Gastrocnemius medialis (tissue), 4 donors: ENCODE data around the gene RNF31. TPM values are rescaled to one million over a fixed set of nuclear protein-coding genes. Genes with fewer than 3 reads are reported as not detected.

ENCODE experiments used
- ATAC-seq, 2 donors: fragments of 150-250 bp; one replicate each; pipeline ENCODE4 v1.9.1; 2016
- DNase-seq, 2 donors: peaks; one replicate each; pipeline ENCODE4 v3.0.0-alpha.2; 2019
- H3K27ac ChIP-seq, 4 donors: fragments of 200-600 bp; sonication (generic); 1 replicate in 1 of 4; 2 replicates in 3 of 4; pipeline ENCODE4 v1.5.1; 2016 to 2018; ENCODE audit warnings: mild to moderate bottlenecking in 2 of 4, moderate library complexity in 1 of 4
- H3K27me3 ChIP-seq, 3 donors: fragments of 200-600 bp; sonication (generic) in 2 of 3; 1 replicate in 1 of 3; 2 replicates in 2 of 3; pipeline versions ENCODE4 v1.5.1 to v1.6.0; 2016 to 2019; ENCODE audit warnings: mild to moderate bottlenecking in 1 of 3, moderate library complexity in 1 of 3
- H3K36me3 ChIP-seq, 2 donors: fragments of 200-600 bp; sonication (generic) in 1 of 2; one replicate each; pipeline ENCODE4 v1.5.1; 2017 to 2018
- H3K4me1 ChIP-seq, 2 donors: fragments of 200-600 bp; sonication (generic) in 1 of 2; one replicate each; pipeline ENCODE4 v1.5.1; 2016 to 2017; ENCODE audit warnings: mild to moderate bottlenecking in 2 of 2
- H3K4me3 ChIP-seq, 4 donors: fragments of 200-600 bp; sonication (generic) in 3 of 4; 1 replicate in 1 of 4; 2 replicates in 3 of 4; pipeline ENCODE4 v1.5.1; 2016 to 2019; ENCODE audit warnings: mild to moderate bottlenecking in 2 of 4
- H3K9me3 ChIP-seq, 3 donors: fragments of 200-600 bp; sonication (generic) in 2 of 3; 1 replicate in 1 of 3; 2 replicates in 2 of 3; pipeline ENCODE4 v1.5.1; 2016 to 2019
- POLR2A ChIP-seq, 2 donors: fragments of 450-650 bp; IDR thresholded peaks; one replicate each; pipeline ENCODE4 v1.6.1; 2017; ENCODE audit warnings: antibody characterized with exemption in 2 of 2, mild to moderate bottlenecking in 2 of 2, moderate library complexity in 2 of 2
- in situ Hi-C, 4 donors: fragments of 200-750 bp; cut with MboI; loops; one replicate each; pipeline versions ENCODE4 v1.15.0 to v1.8.0; 2017; ENCODE audit warnings: low sequenced_read_pairs in 4 of 4
- intact Hi-C: fragments of 100-400 bp; cut with DNase I; formaldehyde crosslinking; loops from one replicate; pipeline ENCODE4 v1.15.1; 2023; ENCODE audit warnings: low total_unique reads
- total RNA-seq, 4 donors: library from RNA; depleted of rRNA; stranded (reverse); fragments of >200 nt; gene quantifications; one replicate each; pipeline versions ENCODE4 v1.1.0 to v1.2.3, GENCODE V29; 2016
- TF ChIP-seq, protein P1 (sequence below), 5 experiments: fragments of 450-650 bp in 3 of 5; fragments of 200-600 bp in 2 of 5; sonication (generic) in 2 of 5; IDR thresholded peaks in 4 of 5; conservative IDR thresholded peaks in 1 of 5; 1 replicate in 4 of 5; 2 replicates in 1 of 5; pipeline ENCODE4 v1.5.1; 2016 to 2019; ENCODE audit warnings: antibody characterized with exemption in 5 of 5, mild to moderate bottlenecking in 3 of 5, moderate library complexity in 3 of 5

Gene RNF31
- total RNA-seq, 4 donors from 2014 or later = 63.3 to 140 (median 82.4) TPM

DNA sequence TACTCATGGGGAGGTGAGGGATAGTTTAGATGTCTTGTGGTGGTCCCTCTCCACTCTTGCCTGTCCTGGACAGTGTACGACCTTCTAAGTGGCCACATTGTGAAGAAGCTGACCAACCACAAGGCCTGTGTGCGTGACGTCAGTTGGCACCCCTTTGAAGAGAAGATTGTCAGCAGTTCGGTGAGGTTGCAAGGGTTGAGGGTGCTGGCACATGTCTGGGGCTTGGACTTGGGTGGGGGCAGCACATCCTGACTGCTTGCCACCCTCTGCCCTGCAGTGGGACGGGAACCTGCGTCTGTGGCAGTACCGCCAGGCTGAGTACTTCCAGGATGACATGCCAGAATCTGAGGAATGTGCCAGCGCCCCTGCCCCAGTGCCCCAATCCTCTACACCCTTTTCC lies 24.4 kb upstream of the RNF31 start:
- ATAC-seq = no peak
- no peak overlapping the region for H3K27ac ChIP-seq
- DNase-seq = no peak
- intact Hi-C loops (no loop called here), in situ Hi-C loops (no loop called here)
- peaks cover 2 to 65% of the 10 kb centered on the region in 2 donors for H3K36me3 ChIP-seq
- no peaks in the 10 kb centered on the region for H3K4me1 ChIP-seq
- no peak overlapping the region for H3K4me3 ChIP-seq
- H3K9me3 ChIP-seq = no peaks in the 10 kb centered on the region
- TF ChIP-seq POLR2A (IDR thresholded peaks at IDR 0.05) = no peak
- TF ChIP-seq, protein P1, sequence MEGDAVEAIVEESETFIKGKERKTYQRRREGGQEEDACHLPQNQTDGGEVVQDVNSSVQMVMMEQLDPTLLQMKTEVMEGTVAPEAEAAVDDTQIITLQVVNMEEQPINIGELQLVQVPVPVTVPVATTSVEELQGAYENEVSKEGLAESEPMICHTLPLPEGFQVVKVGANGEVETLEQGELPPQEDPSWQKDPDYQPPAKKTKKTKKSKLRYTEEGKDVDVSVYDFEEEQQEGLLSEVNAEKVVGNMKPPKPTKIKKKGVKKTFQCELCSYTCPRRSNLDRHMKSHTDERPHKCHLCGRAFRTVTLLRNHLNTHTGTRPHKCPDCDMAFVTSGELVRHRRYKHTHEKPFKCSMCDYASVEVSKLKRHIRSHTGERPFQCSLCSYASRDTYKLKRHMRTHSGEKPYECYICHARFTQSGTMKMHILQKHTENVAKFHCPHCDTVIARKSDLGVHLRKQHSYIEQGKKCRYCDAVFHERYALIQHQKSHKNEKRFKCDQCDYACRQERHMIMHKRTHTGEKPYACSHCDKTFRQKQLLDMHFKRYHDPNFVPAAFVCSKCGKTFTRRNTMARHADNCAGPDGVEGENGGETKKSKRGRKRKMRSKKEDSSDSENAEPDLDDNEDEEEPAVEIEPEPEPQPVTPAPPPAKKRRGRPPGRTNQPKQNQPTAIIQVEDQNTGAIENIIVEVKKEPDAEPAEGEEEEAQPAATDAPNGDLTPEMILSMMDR (IDR thresholded peaks at IDR 0.05 in 4 of 5, conservative IDR thresholded peaks at IDR 0.05 in 1 of 5) = no peak
- no peaks in the 10 kb centered on the region for H3K27me3 ChIP-seq

DNA sequence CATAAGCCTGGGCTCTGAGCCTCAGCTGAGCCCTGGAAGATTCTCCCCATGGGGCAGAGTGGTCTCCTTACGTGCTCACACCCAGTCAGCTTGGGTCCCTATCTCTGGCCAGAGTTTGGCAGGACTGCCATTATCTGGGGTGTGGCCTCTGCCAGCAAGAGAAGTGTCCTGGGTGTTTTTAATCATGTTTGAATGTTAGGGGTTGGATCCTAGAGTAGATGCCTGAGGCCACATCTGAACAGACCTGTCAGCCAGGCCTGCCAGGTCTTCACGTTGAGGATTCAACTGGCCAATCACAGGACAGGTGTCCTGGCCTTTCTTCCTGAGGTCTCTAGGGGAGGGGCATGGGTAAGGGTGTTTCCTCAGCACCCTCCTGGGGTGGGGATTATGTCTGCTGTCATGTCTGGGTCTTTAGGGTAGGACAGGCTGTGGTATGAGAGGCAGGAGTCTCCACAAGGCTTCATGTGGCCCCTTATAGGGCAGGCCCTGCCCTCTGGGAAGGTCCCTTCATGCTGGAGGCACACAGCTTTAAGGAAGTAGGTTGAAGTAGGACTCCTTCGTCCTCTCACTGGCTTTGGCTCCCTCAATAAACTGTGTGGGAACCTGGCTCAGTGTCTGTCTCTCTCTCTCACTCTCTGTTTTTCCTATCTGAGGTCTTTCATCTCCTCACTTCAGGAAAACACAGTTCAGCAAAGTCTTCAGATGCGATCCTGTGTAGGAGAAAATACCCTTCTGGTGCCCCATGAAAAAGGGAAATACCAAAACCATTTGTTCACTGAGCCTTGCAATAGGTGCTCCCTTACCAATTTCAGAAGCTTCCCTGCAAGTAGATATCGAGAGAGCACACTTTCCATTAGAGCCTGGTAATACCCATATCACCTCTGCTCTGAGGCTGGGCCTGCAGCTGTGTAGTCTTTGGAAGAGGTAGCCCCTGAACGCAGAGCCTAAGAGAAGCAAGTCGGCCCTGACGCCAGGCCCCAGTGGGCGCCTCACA lies 23.6 kb upstream of the RNF31 start:
- H3K27me3 ChIP-seq = no peaks in the 10 kb centered on the region
- intact Hi-C loops = no loop called here
- no peak overlapping the region for H3K27ac ChIP-seq
- H3K4me1 ChIP-seq = no peaks in the 10 kb centered on the region
- in situ Hi-C loops = no loop called here
- TF ChIP-seq, protein P1 (IDR thresholded peaks at IDR 0.05 in 4 of 5, conservative IDR thresholded peaks at IDR 0.05 in 1 of 5) = no peak
- TF ChIP-seq POLR2A (IDR thresholded peaks at IDR 0.05) = no peak
- DNase-seq (no peak), ATAC-seq (no peak)
- no peak overlapping the region for H3K4me3 ChIP-seq
- no peaks in the 10 kb centered on the region for H3K9me3 ChIP-seq
- peaks cover 2 to 57% of the 10 kb centered on the region in 2 donors for H3K36me3 ChIP-seq

DNA sequence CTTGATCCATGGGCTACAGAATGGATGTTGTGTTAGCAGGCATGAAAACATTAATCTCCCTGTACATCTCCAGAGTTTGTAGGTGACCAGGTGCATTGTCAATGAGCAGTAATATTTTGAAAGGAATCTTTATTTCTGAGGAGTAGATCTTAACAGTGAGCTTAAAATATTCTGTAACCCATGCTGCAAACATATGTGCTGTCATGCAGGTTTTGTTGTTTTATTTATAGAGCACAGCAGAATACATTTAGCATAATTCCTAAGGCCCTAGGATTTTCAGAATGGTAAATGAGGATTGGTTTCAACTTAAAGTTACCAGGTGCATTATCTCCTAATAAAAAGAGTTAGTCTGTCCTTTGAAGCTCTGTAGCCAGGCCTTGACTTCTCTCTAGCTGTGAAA lies 20.4 kb upstream of the RNF31 start:
- ATAC-seq (no peak), DNase-seq (no peak)
- Histone ChIP-seq H3K27me3 (no peaks in the 10 kb centered on the region), H3K4me3 (no peak overlapping the region), H3K9me3 (no peaks in the 10 kb centered on the region), H3K36me3 (peaks cover 0 to 24% of the 10 kb centered on the region in 2 donors), H3K27ac (peak overlapping the region in 1 of 4 donors; percentile 31), H3K4me1 (peaks cover 18 to 21% of the 10 kb centered on the region in 2 donors)
- in situ Hi-C loops (loop anchor here in 1 of 4 donors (25.0 kb wide), 1 partner anchor 815 kb away; the partner anchor contains the start of genes BCL2L2, PABPN1 and PPP1R3E), intact Hi-C loops (no loop called here)
- TF ChIP-seq POLR2A (IDR thresholded peaks at IDR 0.05) = no peak
- TF ChIP-seq, protein P1 (IDR thresholded peaks at IDR 0.05 in 4 of 5, conservative IDR thresholded peaks at IDR 0.05 in 1 of 5) = no peak

DNA sequence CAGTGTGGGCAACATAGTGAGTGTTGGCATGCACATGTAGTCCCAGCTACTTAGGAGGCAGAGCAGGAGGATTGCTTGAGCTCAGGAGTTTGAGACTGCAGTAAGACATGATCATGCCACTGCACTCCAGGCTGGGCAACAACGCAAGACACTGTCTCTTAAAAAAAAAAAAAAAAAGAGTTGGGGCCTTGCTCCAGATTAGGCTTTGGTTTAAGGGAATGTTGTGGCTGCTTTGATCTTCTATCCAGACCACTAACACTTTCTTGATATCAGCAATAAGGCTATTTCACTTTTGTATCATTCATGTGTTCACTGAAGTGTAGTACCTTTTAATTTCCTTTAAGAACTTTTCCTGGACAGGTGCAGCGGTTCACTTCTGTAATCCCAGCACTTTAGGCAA lies 19.6 kb upstream of the RNF31 start:
- Histone ChIP-seq H3K27ac (peak overlapping the region in 1 of 4 donors; percentile 31), H3K36me3 (peaks cover 0 to 17% of the 10 kb centered on the region in 2 donors), H3K4me3 (no peak overlapping the region), H3K27me3 (no peaks in the 10 kb centered on the region), H3K4me1 (peaks cover 25 to 28% of the 10 kb centered on the region in 2 donors), H3K9me3 (no peaks in the 10 kb centered on the region)
- intact Hi-C loops (no loop called here), in situ Hi-C loops (loop anchor here in 1 of 4 donors (25.0 kb wide), 1 partner anchor 815 kb away; the partner anchor contains the start of genes BCL2L2, PABPN1 and PPP1R3E)
- TF ChIP-seq POLR2A (IDR thresholded peaks at IDR 0.05) = no peak
- TF ChIP-seq, protein P1 (IDR thresholded peaks at IDR 0.05 in 4 of 5, conservative IDR thresholded peaks at IDR 0.05 in 1 of 5) = no peak
- DNase-seq (no peak), ATAC-seq (no peak)
